Immature natural killer cell (primary cell): ENCODE results near the gene PRRT1B. TPM values are rescaled to one million over a fixed set of nuclear protein-coding genes. Genes with fewer than 3 reads are reported as not detected.
"Not testable (repeated sequence)": the region's sequence is repeated elsewhere in the genome, so short reads cannot be mapped to it uniquely, and the experiment has no call there.

ENCODE experiments used
- DNase-seq, 3 donors: peaks; one replicate each; pipeline ENCODE4 v3.0.0; 2022; ENCODE audit warnings: mixed read lengths in 1 of 3
- H3K27ac Mint-ChIP-seq, 6 donors: one replicate each; pipeline ENCODE4 v1.8.0; 2020; ENCODE audit warnings: mixed read lengths in 6 of 6, mild to moderate bottlenecking in 5 of 6, inconsistent platforms in 4 of 6, moderate library complexity in 3 of 6
- H3K27me3 Mint-ChIP-seq, 3 donors: one replicate each; pipeline ENCODE4 v1.8.0; 2020 to 2021; ENCODE audit warnings: low read depth in 3 of 3, mild to moderate bottlenecking in 3 of 3, mixed read lengths in 3 of 3, moderate library complexity in 3 of 3, inconsistent platforms in 1 of 3
- H3K36me3 Mint-ChIP-seq, 3 donors: one replicate each; pipeline ENCODE4 v1.8.0; 2020; ENCODE audit warnings: mixed read lengths in 3 of 3, inconsistent platforms in 2 of 3, mild to moderate bottlenecking in 2 of 3
- H3K4me1 Mint-ChIP-seq, 2 donors: one replicate each; pipeline ENCODE4 v1.8.0; 2020; ENCODE audit warnings: inconsistent platforms in 2 of 2, mild to moderate bottlenecking in 2 of 2, mixed read lengths in 2 of 2, moderate library complexity in 1 of 2
- H3K4me3 Mint-ChIP-seq, 5 donors: one replicate each; pipeline ENCODE4 v1.8.0; 2020; ENCODE audit warnings: mild to moderate bottlenecking in 5 of 5, mixed read lengths in 5 of 5, inconsistent platforms in 3 of 5, moderate library complexity in 3 of 5
- H3K9me3 Mint-ChIP-seq, 6 donors: one replicate each; pipeline ENCODE4 v1.8.0; 2020; ENCODE audit warnings: mild to moderate bottlenecking in 6 of 6, mixed read lengths in 6 of 6, inconsistent platforms in 4 of 6, moderate library complexity in 3 of 6
- polyA plus RNA-seq, 3 donors: library from polyadenylated mRNA; unstranded; fragments of 300-500 nt; fragmentation: Illumina TruSeq; gene quantifications; one replicate each; pipeline ENCODE4 v1.2.3, GENCODE V29; 2021

PRRT1B gene
- polyA plus RNA-seq, 3 donors from 2014 or later = not detected

- H3K36me3 Mint-ChIP-seq = peaks cover 8 to 48% (median 21%) of the 10 kb centered on the region in 3 donors
- H3K9me3 Mint-ChIP-seq, H3K27me3 Mint-ChIP-seq, H3K4me1 Mint-ChIP-seq, H3K27ac Mint-ChIP-seq, H3K4me3 Mint-ChIP-seq, DNase-seq: not testable (repeated sequence)
Measured at GRCh38 chr9:131515559-131516031, 29.7 kb upstream of the PRRT1B start.

GRCh38 chr9:131516100-131516499, 29.2 kb upstream of the PRRT1B start:
- Mint-ChIP-seq H3K36me3 (peaks cover 8 to 43% (median 19%) of the 10 kb centered on the region in 3 donors), H3K27ac (no peak overlapping the region), H3K27me3 (peaks cover 0 to 3% (median 2%) of the 10 kb centered on the region in 3 donors), H3K4me3 (no peak overlapping the region), H3K4me1 (peaks cover 6 to 9% of the 10 kb centered on the region in 2 donors), H3K9me3 (no peaks in the 10 kb centered on the region)
- DNase-seq = no peak

GRCh38 chr9:131516930-131517329, 28.4 kb upstream of the PRRT1B start:
- H3K9me3 Mint-ChIP-seq = no peaks in the 10 kb centered on the region
- peaks cover 8 to 38% (median 23%) of the 10 kb centered on the region in 3 donors for H3K36me3 Mint-ChIP-seq
- H3K4me1 Mint-ChIP-seq = peaks cover 6 to 9% of the 10 kb centered on the region in 2 donors
- H3K4me3 Mint-ChIP-seq = no peak overlapping the region
- H3K27me3 Mint-ChIP-seq = peaks cover 0 to 4% (median 2%) of the 10 kb centered on the region in 3 donors
- H3K27ac Mint-ChIP-seq = no peak overlapping the region
- no peak for DNase-seq

- no peak for DNase-seq
- no peaks in the 10 kb centered on the region for H3K9me3 Mint-ChIP-seq
- H3K4me1 Mint-ChIP-seq = peaks cover 6 to 7% of the 10 kb centered on the region in 2 donors
- peaks cover 0 to 4% (median 2%) of the 10 kb centered on the region in 3 donors for H3K27me3 Mint-ChIP-seq
- peaks cover 8 to 30% (median 23%) of the 10 kb centered on the region in 3 donors for H3K36me3 Mint-ChIP-seq
- no peak overlapping the region for H3K4me3 Mint-ChIP-seq
- H3K27ac Mint-ChIP-seq = no peak overlapping the region
Measured at GRCh38 chr9:131517761-131518190, 27.5 kb upstream of the PRRT1B start.

GRCh38 chr9:131518553-131518952, 26.8 kb upstream of the PRRT1B start:
- Mint-ChIP-seq H3K36me3 (peaks cover 8 to 28% (median 23%) of the 10 kb centered on the region in 3 donors), H3K27me3 (peaks cover 0 to 4% (median 0%) of the 10 kb centered on the region in 3 donors), H3K9me3 (no peaks in the 10 kb centered on the region), H3K4me1 (no peaks in the 10 kb centered on the region), H3K27ac (peak overlapping the region in 1 of 6 donors; percentile 12), H3K4me3 (no peak overlapping the region)
- DNase-seq = no peak

GRCh38 chr9:131520503-131520902, 24.8 kb upstream of the PRRT1B start:
- DNase-seq = no peak
- peaks cover 8 to 37% (median 23%) of the 10 kb centered on the region in 3 donors for H3K36me3 Mint-ChIP-seq
- H3K4me1 Mint-ChIP-seq = no peaks in the 10 kb centered on the region
- H3K27ac Mint-ChIP-seq = no peak overlapping the region
- H3K9me3 Mint-ChIP-seq = no peaks in the 10 kb centered on the region
- H3K27me3 Mint-ChIP-seq = peaks cover 0 to 4% (median 0%) of the 10 kb centered on the region in 3 donors
- no peak overlapping the region for H3K4me3 Mint-ChIP-seq

GRCh38 chr9:131521203-131521602, 24.1 kb upstream of the PRRT1B start:
- peaks cover 8 to 39% (median 23%) of the 10 kb centered on the region in 3 donors for H3K36me3 Mint-ChIP-seq
- H3K4me1 Mint-ChIP-seq = no peaks in the 10 kb centered on the region
- H3K27me3 Mint-ChIP-seq = peaks cover 0 to 4% (median 0%) of the 10 kb centered on the region in 3 donors
- DNase-seq = no peak
- H3K4me3 Mint-ChIP-seq = no peak overlapping the region
- H3K27ac Mint-ChIP-seq = no peak overlapping the region
- H3K9me3 Mint-ChIP-seq = no peaks in the 10 kb centered on the region

- peaks cover 8 to 45% (median 23%) of the 10 kb centered on the region in 3 donors for H3K36me3 Mint-ChIP-seq
Measured at GRCh38 chr9:131521822-131522221, 23.5 kb upstream of the PRRT1B start.

GRCh38 chr9:131522257-131523085, 22.9 kb upstream of the PRRT1B start:
- no peak for DNase-seq
- no peaks in the 10 kb centered on the region for H3K9me3 Mint-ChIP-seq
- H3K4me3 Mint-ChIP-seq = no peak overlapping the region
- no peaks in the 10 kb centered on the region for H3K4me1 Mint-ChIP-seq
- H3K27ac Mint-ChIP-seq = peak overlapping the region in 1 of 6 donors; percentile 12
- H3K27me3 Mint-ChIP-seq = peaks cover 0 to 7% (median 4%) of the 10 kb centered on the region in 3 donors
- peaks cover 8 to 44% (median 23%) of the 10 kb centered on the region in 3 donors for H3K36me3 Mint-ChIP-seq

More at GRCh38 chr9:131521822-131522221, 23.5 kb upstream of the PRRT1B start:
- H3K27me3 Mint-ChIP-seq = peaks cover 0 to 7% (median 4%) of the 10 kb centered on the region in 3 donors
- no peak overlapping the region for H3K4me3 Mint-ChIP-seq
- no peaks in the 10 kb centered on the region for H3K4me1 Mint-ChIP-seq
- peak overlapping the region in 1 of 6 donors; percentile 29 for H3K27ac Mint-ChIP-seq
- no peak for DNase-seq
- no peaks in the 10 kb centered on the region for H3K9me3 Mint-ChIP-seq

GRCh38 chr9:131523086-131523388, 22.3 kb upstream of the PRRT1B start:
- peaks cover 0 to under 1% of the 10 kb centered on the region in 2 donors for H3K4me1 Mint-ChIP-seq
- no peak for DNase-seq
- peaks cover 6 to 40% (median 17%) of the 10 kb centered on the region in 3 donors for H3K36me3 Mint-ChIP-seq
- no peak overlapping the region for H3K4me3 Mint-ChIP-seq
- H3K27me3 Mint-ChIP-seq = peaks cover 0 to 6% (median 4%) of the 10 kb centered on the region in 3 donors
- H3K27ac Mint-ChIP-seq = peak overlapping the region in 1 of 6 donors; percentile 22
- no peaks in the 10 kb centered on the region for H3K9me3 Mint-ChIP-seq

GRCh38 chr9:131523451-131524435, 21.6 kb upstream of the PRRT1B start:
- peaks cover 11 to 38% (median 17%) of the 10 kb centered on the region in 3 donors for H3K36me3 Mint-ChIP-seq
- no peaks in the 10 kb centered on the region for H3K9me3 Mint-ChIP-seq
- H3K4me3 Mint-ChIP-seq = no peak overlapping the region
- peaks cover 0 to 4% of the 10 kb centered on the region in 2 donors for H3K4me1 Mint-ChIP-seq
- peak overlapping the region in 1 of 6 donors; percentile 43 for H3K27ac Mint-ChIP-seq
- H3K27me3 Mint-ChIP-seq = peaks cover 0 to 6% (median 4%) of the 10 kb centered on the region in 3 donors
- no peak for DNase-seq

- H3K27ac Mint-ChIP-seq = peak overlapping the region in 1 of 6 donors; percentile 43
- peaks cover 7 to 27% (median 8%) of the 10 kb centered on the region in 3 donors for H3K36me3 Mint-ChIP-seq
- H3K9me3 Mint-ChIP-seq = no peaks in the 10 kb centered on the region
- H3K4me1 Mint-ChIP-seq = peaks cover 3 to 7% of the 10 kb centered on the region in 2 donors
- no peak for DNase-seq
- no peak overlapping the region for H3K4me3 Mint-ChIP-seq
- peaks cover 0 to 6% (median 4%) of the 10 kb centered on the region in 3 donors for H3K27me3 Mint-ChIP-seq
Measured at GRCh38 chr9:131524665-131525315, 20.5 kb upstream of the PRRT1B start.
